Measurements from ENCODE around the gene TIGD2.

DNA sequence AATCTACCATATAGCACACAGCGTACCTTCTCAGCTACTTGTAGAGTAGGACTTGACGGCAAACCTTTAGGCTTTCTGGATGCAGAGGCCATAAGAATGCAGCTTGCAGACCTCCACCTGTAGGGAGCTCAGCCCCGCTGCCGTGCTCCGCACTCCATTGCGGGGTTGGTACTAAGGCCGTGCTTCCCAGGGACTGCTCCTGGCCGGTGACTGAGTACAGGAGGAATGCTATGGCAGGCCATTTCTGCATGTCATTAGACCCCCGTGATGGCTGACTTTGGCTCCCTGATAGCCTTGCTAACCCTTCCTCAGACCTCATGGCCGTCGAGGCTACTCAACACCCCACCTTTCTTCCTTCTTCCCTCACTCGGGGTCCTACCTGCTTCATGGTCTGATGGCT, 26.4 kb downstream of the TIGD2 start:
- TF ChIP-seq PKNOX1 (IDR thresholded peaks at IDR 0.05) (no peak), BHLHE40 (IDR thresholded peaks at IDR 0.05; ENCODE audit: borderline replicate concordance) (no peak), FOXA1 (IDR thresholded peaks at IDR 0.05) (no peak), TARDBP (IDR thresholded peaks at IDR 0.05) (no peak), SP1 (IDR thresholded peaks at IDR 0.05) (no peak), CTBP1 (IDR thresholded peaks at IDR 0.05; ENCODE audit: borderline replicate concordance) (no peak), SUZ12 (IDR thresholded peaks at IDR 0.05) (no peak)

All from HEK293T (cell line).